HG03521 (cell line): ENCODE measurements around the gene HERC5.
"Not testable (repeated sequence)": the region's sequence is repeated elsewhere in the genome, so short reads cannot be mapped to it uniquely, and the experiment has no call there.

Experiments used
- ATAC-seq: cut with Tn5 transposase; IDR thresholded peaks from one replicate; pipeline ENCODE4 v1.9.1; 2021; ENCODE audit warnings: mild to moderate bottlenecking, moderate library complexity; ENCODE audit not compliant: unreplicated experiment

HERC5 gene

GRCh38 chr4:88456670-88457306, at the start of gene HERC5:
Gene HERC5, plus strand, starts transcription at chr4:88457119. Its CDS starts 151 bp downstream, at chr4:88457270.
- ATAC-seq = peak; percentile 94

GRCh38 chr4:88409206-88409605, 47.7 kb upstream of the HERC5 start:
- no peak for ATAC-seq

- ATAC-seq = no peak
These were observed 47.1 kb upstream of the HERC5 start for GRCh38 chr4:88409789-88410188.

GRCh38 chr4:88411491-88412096, 45.3 kb upstream of the HERC5 start:
- no peak for ATAC-seq

- ATAC-seq = no peak
These were observed 43.1 kb upstream of the HERC5 start for GRCh38 chr4:88413801-88414200.

GRCh38 chr4:88414755-88415154, 42.2 kb upstream of the HERC5 start:
- no peak for ATAC-seq

- ATAC-seq = no peak
These were observed 40.9 kb upstream of the HERC5 start for GRCh38 chr4:88415982-88416381.

GRCh38 chr4:88418411-88418810, 38.5 kb upstream of the HERC5 start:
- ATAC-seq = no peak

GRCh38 chr4:88419874-88420273, 37.0 kb upstream of the HERC5 start:
- no peak for ATAC-seq

GRCh38 chr4:88420844-88421243, 36.1 kb upstream of the HERC5 start:
- no peak for ATAC-seq

GRCh38 chr4:88422403-88422802, 34.5 kb upstream of the HERC5 start:
- ATAC-seq = no peak

GRCh38 chr4:88429401-88429800, 27.5 kb upstream of the HERC5 start:
- no peak for ATAC-seq

GRCh38 chr4:88435987-88436693, 20.8 kb upstream of the HERC5 start:
- ATAC-seq = no peak

GRCh38 chr4:88437873-88438272, 19.0 kb upstream of the HERC5 start:
- not testable (repeated sequence) for ATAC-seq

- ATAC-seq = no peak
These were observed 17.7 kb upstream of the HERC5 start for GRCh38 chr4:88439161-88439760.

GRCh38 chr4:88440146-88440545, 16.8 kb upstream of the HERC5 start:
- ATAC-seq = no peak

- no peak for ATAC-seq
These were observed 15.2 kb upstream of the HERC5 start for GRCh38 chr4:88441696-88442095.

- ATAC-seq = no peak
These were observed 14.2 kb upstream of the HERC5 start for GRCh38 chr4:88442689-88443191.

GRCh38 chr4:88443486-88443885, 13.4 kb upstream of the HERC5 start:
- ATAC-seq = no peak

GRCh38 chr4:88445252-88445651, 11.7 kb upstream of the HERC5 start:
- ATAC-seq = no peak

GRCh38 chr4:88446124-88446523, 10.8 kb upstream of the HERC5 start:
- ATAC-seq = no peak
